CD4-positive, alpha-beta T cell treated with Interleukin-15 for 1 hour (primary cell): Measurements from ENCODE around the gene MFAP5.
"Not testable (repeated sequence)": the region's sequence is repeated elsewhere in the genome, so short reads cannot be mapped to it uniquely, and the experiment has no call there.

Source experiments
- DNase-seq: peaks from one replicate; pipeline ENCODE4 v3.0.0-alpha.2; 2020

MFAP5 gene

DNA sequence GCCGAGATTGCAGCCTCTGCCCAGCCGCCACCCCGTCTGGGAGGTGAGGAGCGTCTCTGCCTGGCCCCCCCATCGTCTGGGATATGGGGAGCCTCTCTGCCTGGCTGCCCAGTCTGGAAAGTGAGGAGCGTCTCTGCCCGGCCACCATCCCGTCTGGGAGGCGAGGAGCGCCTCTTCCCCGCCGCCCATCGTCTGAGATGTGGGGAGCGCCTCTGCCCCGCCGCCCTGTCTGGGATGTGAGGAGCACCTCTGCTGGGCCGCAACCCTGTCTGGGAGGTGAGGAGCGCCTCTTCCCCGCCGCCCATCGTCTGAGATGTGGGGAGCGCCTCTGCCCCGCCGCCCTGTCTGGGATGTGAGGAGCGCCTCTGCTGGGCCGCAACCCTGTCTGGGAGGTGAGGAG, 37.9 kb downstream of the MFAP5 start:
- not testable (repeated sequence) for DNase-seq

DNA sequence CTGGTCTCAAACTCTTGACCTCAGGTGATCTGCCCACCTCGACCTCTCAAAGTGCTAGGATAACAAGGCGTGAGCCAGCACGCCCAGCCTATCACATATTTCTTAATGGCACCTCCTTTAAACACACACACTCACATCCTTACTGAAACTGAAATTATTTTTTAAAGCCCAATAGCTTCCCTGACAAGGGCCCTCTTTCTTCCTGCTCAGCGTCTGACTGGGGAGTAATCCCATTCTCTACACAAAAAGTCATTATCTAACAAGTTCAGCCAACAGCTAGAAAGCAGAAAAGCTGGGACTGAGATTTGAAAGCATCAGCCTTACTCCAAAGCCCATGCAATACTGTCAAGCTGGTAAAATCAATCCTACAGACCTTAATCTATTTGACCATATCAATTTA, 40.0 kb downstream of the MFAP5 start:
- no peak for DNase-seq

DNA sequence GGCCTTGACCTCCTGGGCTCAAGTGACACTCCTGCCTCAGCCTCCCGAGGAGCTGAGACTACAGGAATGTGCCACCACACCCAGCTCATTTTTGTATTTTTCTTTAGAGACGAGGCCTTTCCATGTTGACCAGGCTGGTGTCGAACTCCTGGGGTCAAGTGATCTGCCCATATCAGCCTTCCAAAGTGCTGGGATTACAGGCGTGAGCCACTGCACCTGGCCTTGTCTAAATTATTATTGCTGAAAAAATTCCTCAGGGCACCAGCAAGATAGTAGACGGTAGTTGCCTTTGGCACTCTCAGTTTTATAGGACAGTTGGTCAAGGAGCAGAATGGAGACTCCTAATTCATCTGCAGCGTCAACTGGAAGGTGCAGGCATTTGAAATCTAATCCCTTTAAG, 47.4 kb downstream of the MFAP5 start:
- no peak for DNase-seq

DNA sequence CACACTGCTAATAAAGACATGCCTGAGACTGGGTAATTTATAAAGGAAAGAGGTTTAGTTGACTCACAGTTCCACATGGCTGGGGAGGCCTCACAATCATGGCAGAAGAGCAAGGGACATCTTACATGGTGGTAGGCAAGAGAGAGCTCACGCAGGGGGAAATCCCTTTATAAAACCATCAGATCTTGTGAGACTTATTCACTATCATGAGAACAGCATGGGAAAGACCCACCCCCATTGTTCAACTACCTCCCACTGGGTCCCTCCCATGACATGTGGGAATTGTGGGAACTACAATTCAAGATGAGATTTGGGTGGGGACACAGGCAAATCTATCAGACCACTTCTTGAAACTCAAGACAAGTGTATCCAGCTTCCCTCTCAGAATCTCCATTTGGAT, 48.7 kb downstream of the MFAP5 start:
- not testable (repeated sequence) for DNase-seq

DNA sequence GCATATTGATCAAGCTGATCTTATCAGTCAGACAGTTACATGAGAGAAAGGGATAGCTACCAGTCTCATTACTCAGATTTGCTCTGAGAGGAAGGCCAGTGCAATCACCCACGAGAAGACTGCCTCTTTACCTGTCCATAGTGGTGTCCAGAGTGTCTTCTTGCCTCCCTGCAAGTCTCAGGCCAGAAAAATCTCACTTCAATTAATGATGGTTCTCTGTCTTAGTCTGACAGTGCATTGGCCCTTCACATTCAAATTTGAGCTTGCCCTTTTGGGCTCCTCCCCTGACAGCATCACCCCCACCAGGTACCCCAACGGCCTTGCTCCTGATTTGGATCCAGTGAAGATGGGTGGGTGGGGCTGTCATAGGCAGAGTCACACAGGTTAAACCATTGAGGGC, 50.0 kb downstream of the MFAP5 start, which contains the start of gene AICDA:
AICDA (minus strand) TSS at position 231 of the 400 bp plus-strand sequence; CDS start at position 139, 92 bp downstream.
- no peak for DNase-seq

DNA sequence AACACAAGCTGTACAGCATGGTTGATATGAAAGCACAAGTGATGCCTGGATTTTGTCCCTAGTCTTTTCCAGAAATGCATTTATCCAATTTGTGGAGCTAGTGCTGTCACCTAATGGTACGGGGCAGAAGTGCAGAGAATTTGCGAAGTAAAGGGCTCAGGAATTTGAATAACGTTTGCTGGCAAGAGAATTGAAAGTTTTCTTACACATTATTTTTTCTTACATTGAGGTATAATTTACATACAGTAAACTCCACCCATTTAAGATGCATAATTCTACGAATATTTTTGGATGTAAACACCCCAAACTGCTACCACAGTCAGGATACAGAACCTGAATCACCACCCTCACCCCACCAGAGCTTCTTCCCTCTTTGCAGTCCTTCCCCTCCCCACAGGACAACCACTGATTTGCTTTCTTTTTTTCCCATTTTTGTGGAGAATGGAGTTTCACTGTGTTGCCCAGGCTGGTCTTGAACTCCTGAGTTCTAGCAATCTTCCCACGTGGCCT, 53.5 kb downstream of the MFAP5 start:
- DNase-seq: peak; percentile 18

DNA sequence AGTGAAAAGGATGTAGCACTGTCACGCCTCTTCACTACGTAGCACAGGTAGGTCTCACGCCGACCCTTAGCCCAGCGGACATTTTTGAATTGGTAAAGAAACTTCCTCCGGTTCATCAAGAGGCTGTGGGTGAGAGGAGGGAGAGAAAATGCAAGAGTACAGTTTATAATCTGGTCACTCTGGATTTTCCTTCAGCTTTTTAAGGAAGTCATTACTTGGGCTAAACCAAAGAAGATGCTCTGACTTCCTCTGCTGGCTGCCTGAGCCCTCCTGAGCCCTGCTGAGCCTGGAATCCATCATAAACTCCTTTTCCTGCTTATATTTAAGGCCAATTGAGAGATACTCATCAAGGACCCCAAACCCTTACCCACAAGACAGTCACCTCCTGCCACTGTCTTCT, 55.7 kb downstream of the MFAP5 start:
- no peak for DNase-seq

DNA sequence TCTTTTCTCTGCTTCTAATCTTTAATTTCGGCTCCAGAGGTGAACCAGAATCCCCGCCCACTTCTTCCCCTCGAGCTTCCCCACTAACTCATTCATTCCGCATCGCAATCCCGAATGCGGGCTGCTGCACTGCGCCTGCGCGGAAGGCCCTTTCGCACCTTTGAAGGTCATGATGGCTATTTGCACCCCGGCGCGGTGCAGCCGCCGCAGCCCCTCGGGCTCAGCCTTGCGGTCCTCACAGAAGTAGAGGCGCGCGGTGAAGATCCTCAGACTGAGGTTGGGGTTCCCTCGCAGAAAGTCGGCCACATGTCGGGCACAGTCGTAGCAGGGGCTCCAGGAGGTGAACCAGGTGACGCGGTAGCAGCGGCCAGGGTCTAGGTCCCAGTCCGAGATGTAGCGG, 57.6 kb downstream of the MFAP5 start:
- DNase-seq: no peak

DNA sequence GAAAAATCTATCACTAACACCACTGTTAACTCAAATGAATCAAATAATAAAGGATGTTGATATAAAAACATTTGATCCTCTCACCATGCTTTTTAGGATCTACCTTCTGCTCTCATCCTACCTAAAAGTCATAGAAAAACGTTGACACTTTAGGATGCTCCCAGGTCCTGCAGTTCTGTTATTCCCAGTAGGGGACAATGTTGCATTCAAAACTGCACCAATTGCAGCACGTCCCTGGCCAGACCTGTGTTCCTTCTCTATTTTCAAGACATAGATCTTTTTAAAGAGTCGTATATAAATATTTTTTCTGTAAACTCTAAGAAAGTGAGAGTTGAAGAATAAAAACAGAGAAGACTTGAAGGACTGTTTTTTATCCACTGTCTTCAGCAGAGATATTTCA, 58.8 kb downstream of the MFAP5 start:
- no peak for DNase-seq

DNA sequence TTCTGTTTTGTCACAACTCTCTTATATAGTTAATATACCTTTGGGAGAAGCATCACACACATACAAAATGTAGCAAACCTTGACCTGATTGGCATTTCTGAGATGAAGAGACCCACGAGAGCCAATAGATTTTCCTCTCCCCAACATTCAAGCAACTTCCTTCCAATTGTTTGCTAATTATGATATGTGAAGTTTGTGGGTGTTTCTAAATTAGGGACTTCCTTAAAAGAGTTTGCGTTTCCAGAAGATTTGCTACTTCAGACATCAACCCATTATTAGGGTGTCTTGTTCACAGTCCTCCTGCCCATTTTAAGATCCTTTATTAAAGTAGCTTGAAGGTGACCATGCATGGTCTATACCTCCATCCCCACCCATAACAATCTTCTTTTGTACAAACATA, 59.3 kb downstream of the MFAP5 start:
- DNase-seq: no peak

DNA sequence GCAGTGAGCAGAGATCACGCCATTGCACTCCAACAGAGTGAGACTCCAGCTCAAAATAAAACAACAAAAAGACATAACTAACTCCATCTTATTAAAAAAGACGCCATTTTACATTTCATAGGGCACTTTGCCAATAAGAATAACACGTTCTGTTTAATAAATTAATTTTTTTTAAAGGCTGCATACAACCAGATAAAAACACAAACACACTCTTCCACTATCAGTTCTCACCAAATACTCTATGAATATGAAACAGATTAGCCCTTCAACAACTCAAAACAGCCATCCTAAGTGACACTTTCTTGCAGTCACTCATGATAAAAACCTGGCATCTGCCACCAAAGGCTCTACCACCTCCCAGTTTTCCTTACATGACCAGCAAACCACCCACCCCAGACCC, 66.1 kb downstream of the MFAP5 start:
- DNase-seq: no peak
